HepG2 (cell line): ENCODE results near the gene PPAN. TPM values are rescaled to one million over a fixed set of nuclear protein-coding genes. Genes with fewer than 3 reads are reported as not detected.

ENCODE experiments used
- ATF7 ChIP-seq, 2 experiments: fragments of 450-650 bp in 1 of 2; sonication (generic) in 1 of 2; formaldehyde crosslinking in 1 of 2; IDR thresholded peaks; 2 replicates each; pipeline versions ENCODE4 v1.4.0 to v1.6.1; 2016 to 2020; ENCODE audit warnings: antibody characterized with exemption in 1 of 2, mild to moderate bottlenecking in 1 of 2, missing genetic modification reagents in 1 of 2
- FIP1L1 ChIP-seq: fragments of 200-400 bp; formaldehyde crosslinking; IDR thresholded peaks from 2 replicates; pipeline ENCODE4 v1.6.1; 2018; ENCODE audit warnings: low read depth, mild to moderate bottlenecking, low read length, moderate library complexity, borderline replicate concordance; ENCODE audit not compliant: insufficient read depth
- GPBP1L1 ChIP-seq: sonication (generic); formaldehyde crosslinking; IDR thresholded peaks from 2 replicates; pipeline ENCODE4 v1.5.0; 2020; ENCODE audit warnings: mild to moderate bottlenecking, missing genetic modification reagents
- JDP2 ChIP-seq: sonication (generic); formaldehyde crosslinking; IDR thresholded peaks from 2 replicates; pipeline ENCODE4 v1.8.1; 2022; ENCODE audit warnings: missing genetic modification reagents, borderline replicate concordance
- PATZ1 ChIP-seq: sonication (generic); formaldehyde crosslinking; IDR thresholded peaks from 2 replicates; pipeline ENCODE4 v1.4.0; 2020; ENCODE audit warnings: missing genetic modification reagents
- PRDM10 ChIP-seq: sonication (generic); formaldehyde crosslinking; IDR thresholded peaks from 2 replicates; pipeline ENCODE4 v1.4.0; 2020; ENCODE audit warnings: low read depth, missing genetic modification reagents
- SPEN ChIP-seq: sonication (generic); formaldehyde crosslinking; IDR thresholded peaks from 2 replicates; pipeline ENCODE4 v1.5.1; 2020; ENCODE audit warnings: low read depth, mild to moderate bottlenecking, missing genetic modification reagents
- ZFP62 ChIP-seq: sonication (generic); formaldehyde crosslinking; IDR thresholded peaks from 2 replicates; pipeline ENCODE4 v1.4.0; 2020; ENCODE audit warnings: missing genetic modification reagents
- ZNF276 ChIP-seq: sonication (generic); formaldehyde crosslinking; IDR thresholded peaks from 2 replicates; pipeline ENCODE4 v1.4.0; 2020; ENCODE audit warnings: mild to moderate bottlenecking, low read depth, missing genetic modification reagents
- ZNF432 ChIP-seq: sonication (generic); formaldehyde crosslinking; IDR thresholded peaks from 2 replicates; pipeline ENCODE4 v1.5.0; 2020; ENCODE audit warnings: missing genetic modification reagents, mild to moderate bottlenecking, borderline replicate concordance
- ZNF512B ChIP-seq: sonication (generic); formaldehyde crosslinking; IDR thresholded peaks from 2 replicates; pipeline ENCODE4 v1.5.1; 2020; ENCODE audit warnings: missing genetic modification reagents, mild to moderate bottlenecking, borderline replicate concordance
- ZNF589 ChIP-seq: sonication (generic); formaldehyde crosslinking; conservative IDR thresholded peaks from 2 replicates; pipeline ENCODE4 v1.8.0; 2022; ENCODE audit warnings: mild to moderate bottlenecking, moderate library complexity, missing genetic modification reagents
- ZSCAN21 ChIP-seq: sonication (generic); formaldehyde crosslinking; IDR thresholded peaks from 2 replicates; pipeline ENCODE4 v1.8.0; 2022; ENCODE audit warnings: mild to moderate bottlenecking, missing genetic modification reagents, moderate library complexity, borderline replicate concordance
- polyA plus RNA-seq, 8 experiments: library from polyadenylated mRNA; depleted of rRNA in 3 of 8; stranded (reverse) in 7 of 8; unstranded in 1 of 8; fragments of >200 nt; fragmentation: Illumina TruSeq in 4 of 8; extraction: Trizol in 4 of 8; gene quantifications; 2 replicates each; pipeline versions ENCODE4 v1.2.1 to v1.2.3, GENCODE V29; 2011 to 2016; ENCODE audit warnings: low read depth in 4 of 8, missing spikeins in 1 of 8, mixed read lengths in 1 of 8; ENCODE audit not compliant: insufficient read depth in 1 of 8
- total RNA-seq, 5 experiments: library from RNA; depleted of rRNA; stranded (reverse); fragments of >200 nt; fragmentation: Illumina TruSeq; extraction: Trizol; gene quantifications; 2 replicates each; pipeline ENCODE4 v1.2.3, GENCODE V29; 2016; ENCODE audit warnings: low read depth in 1 of 5

The PPAN gene
- total and polyA plus RNA-seq, 2 of the 13 experiments (the other 11 are each of a cell fraction or from before 2014, with no cell fraction given) = 36.2 to 41.9 TPM

GRCh38 chr19:10106100-10106936, at the start of gene PPAN (continued):
- TF ChIP-seq ZNF276 (no peak), SPEN (CRISPR knock-in tag) (peak; percentile 98), ZFP62 (CRISPR knock-in tag) (no peak), PATZ1 (CRISPR knock-in tag) (no peak), ZNF589 (no peak), ZSCAN21 (CRISPR knock-in tag) (peak; percentile 82; the same call in 1 of the 2 replicates), ATF7 (IDR thresholded peaks at IDR 0.05) (no peak), ATF7 (CRISPR knock-in tag; IDR thresholded peaks at IDR 0.05) (0 out of 2 replicates have a peak, but pooled peaks have one; percentile 30), ZNF432 (CRISPR knock-in tag) (no peak), FIP1L1 (no peak), PRDM10 (CRISPR knock-in tag) (no peak; the same call in 1 of the 2 replicates), JDP2 (CRISPR knock-in tag) (no peak), ZNF512B (CRISPR knock-in tag) (no peak), GPBP1L1 (CRISPR knock-in tag) (no peak)
